ENCODE data around the gene TMEM237.
A peak's percentile ranks its signal among the peaks of the same experiment; 100 is the strongest.
"Not testable (repeated sequence)": the region's sequence is repeated elsewhere in the genome, so short reads cannot be mapped to it uniquely, and the experiment has no call there.

TMEM237 gene

GRCh38 chr2:201643216-201643890, at the start of gene TMEM237:
TMEM237 (minus strand) TSS chr2:201643503; CDS start chr2:201643400, 103 bp downstream.
- no peak for DNase-seq (ENCODE audit: low read depth, low spot score)

- DNase-seq (ENCODE audit: low read depth, low spot score) = no peak
These were observed 41.9 kb upstream of the TMEM237 start for GRCh38 chr2:201685156-201685555.

GRCh38 chr2:201680743-201681142, 37.4 kb upstream of the TMEM237 start:
- no peak for DNase-seq (ENCODE audit: low read depth, low spot score)

GRCh38 chr2:201678401-201678800, 35.1 kb upstream of the TMEM237 start:
- no peak for DNase-seq (ENCODE audit: low read depth, low spot score)

GRCh38 chr2:201675454-201675853, 32.2 kb upstream of the TMEM237 start:
- no peak for DNase-seq (ENCODE audit: low read depth, low spot score)

GRCh38 chr2:201674794-201675193, 31.5 kb upstream of the TMEM237 start:
- no peak for DNase-seq (ENCODE audit: low read depth, low spot score)

GRCh38 chr2:201674298-201674697, 31.0 kb upstream of the TMEM237 start:
- DNase-seq (ENCODE audit: low read depth, low spot score) = no peak

- DNase-seq (ENCODE audit: low read depth, low spot score) = no peak
These were observed 30.2 kb upstream of the TMEM237 start for GRCh38 chr2:201673546-201673945.

- not testable (repeated sequence) for DNase-seq (ENCODE audit: low read depth, low spot score)
These were observed 27.9 kb upstream of the TMEM237 start for GRCh38 chr2:201671205-201671604.

- DNase-seq (ENCODE audit: low read depth, low spot score) = no peak
These were observed 26.6 kb upstream of the TMEM237 start for GRCh38 chr2:201669865-201670264.

- no peak for DNase-seq (ENCODE audit: low read depth, low spot score)
These were observed 25.2 kb upstream of the TMEM237 start for GRCh38 chr2:201668402-201668910.

- DNase-seq (ENCODE audit: low read depth, low spot score) = no peak
These were observed 21.0 kb upstream of the TMEM237 start for GRCh38 chr2:201664334-201664733.

GRCh38 chr2:201661366-201661765, 18.1 kb upstream of the TMEM237 start:
- DNase-seq (ENCODE audit: low read depth, low spot score) = no peak

- no peak for DNase-seq (ENCODE audit: low read depth, low spot score)
These were observed 17.1 kb upstream of the TMEM237 start for GRCh38 chr2:201660293-201660895.

- no peak for DNase-seq (ENCODE audit: low read depth, low spot score)
These were observed 13.4 kb upstream of the TMEM237 start for GRCh38 chr2:201656740-201657139.

GRCh38 chr2:201656102-201656501, 12.8 kb upstream of the TMEM237 start:
- DNase-seq (ENCODE audit: low read depth, low spot score) = no peak

- DNase-seq (ENCODE audit: low read depth, low spot score) = no peak
These were observed 11.5 kb upstream of the TMEM237 start for GRCh38 chr2:201654616-201655384.

GRCh38 chr2:201653221-201653620, 9.9 kb upstream of the TMEM237 start:
- no peak for DNase-seq (ENCODE audit: low read depth, low spot score)

- DNase-seq (ENCODE audit: low read depth, low spot score) = no peak
These were observed 6.1 kb upstream of the TMEM237 start for GRCh38 chr2:201649442-201649841.

- DNase-seq (ENCODE audit: low read depth, low spot score) = no peak
These were observed 4.1 kb upstream of the TMEM237 start for GRCh38 chr2:201647431-201647830.

- no peak for DNase-seq (ENCODE audit: low read depth, low spot score)
These were observed 698 bp upstream of the TMEM237 start for GRCh38 chr2:201644001-201644400.

GRCh38 chr2:201642579-201643215, 606 bp downstream of the TMEM237 start:
- DNase-seq (ENCODE audit: low read depth, low spot score) = peak; percentile 30

All from brain pericyte (primary cell).